GM18870 (cell line): ENCODE measurements around the gene EOLA1.
"Not testable (repeated sequence)": the region's sequence is repeated elsewhere in the genome, so short reads cannot be mapped to it uniquely, and the experiment has no call there.

Source experiments
- ATAC-seq: cut with Tn5 transposase; IDR thresholded peaks from one replicate; pipeline ENCODE4 v1.9.1; 2021; ENCODE audit warnings: moderate library complexity; ENCODE audit not compliant: unreplicated experiment

The EOLA1 gene

GRCh38 chrX:149540621-149541520 lies at the start of gene EOLA1:
TSS of gene EOLA1 (plus strand) at chrX:149541012. CDS start at chrX:149545631, 4,619 bp downstream.
- peak; percentile 94 for ATAC-seq

- no peak for ATAC-seq
These were observed 49.0 kb upstream of the EOLA1 start for GRCh38 chrX:149491812-149492211.

- no peak for ATAC-seq
These were observed 46.9 kb upstream of the EOLA1 start for GRCh38 chrX:149493567-149494562.

- no peak for ATAC-seq
These were observed 45.8 kb upstream of the EOLA1 start for GRCh38 chrX:149494844-149495565.

- ATAC-seq: no peak
These were observed 45.2 kb upstream of the EOLA1 start for GRCh38 chrX:149495573-149496071.

- ATAC-seq: no peak
These were observed 43.8 kb upstream of the EOLA1 start for GRCh38 chrX:149497054-149497453.

- ATAC-seq: no peak
These were observed 43.2 kb upstream of the EOLA1 start for GRCh38 chrX:149497626-149498025.

GRCh38 chrX:149498767-149499166 lies 42.0 kb upstream of the EOLA1 start:
- ATAC-seq: no peak

GRCh38 chrX:149499766-149500165 lies 41.0 kb upstream of the EOLA1 start:
- no peak for ATAC-seq

GRCh38 chrX:149502923-149503322 lies 37.9 kb upstream of the EOLA1 start:
- not testable (repeated sequence) for ATAC-seq

GRCh38 chrX:149503446-149503845 lies 37.4 kb upstream of the EOLA1 start:
- peak; percentile 87 for ATAC-seq

- ATAC-seq: peak; percentile 39
These were observed 36.4 kb upstream of the EOLA1 start for GRCh38 chrX:149504226-149504914.

- ATAC-seq: peak; percentile 52
These were observed 35.7 kb upstream of the EOLA1 start, which contains the start of gene IDS for GRCh38 chrX:149504915-149505651. TSS of gene IDS (minus strand) at chrX:149505306. CDS start at chrX:149505137, 169 bp downstream.

- ATAC-seq: no peak
These were observed 35.1 kb upstream of the EOLA1 start for GRCh38 chrX:149505671-149506070.

- ATAC-seq: no peak
These were observed 34.5 kb upstream of the EOLA1 start for GRCh38 chrX:149506349-149506748.

- no peak for ATAC-seq
These were observed 32.3 kb upstream of the EOLA1 start for GRCh38 chrX:149508467-149508866.

GRCh38 chrX:149510386-149510785 lies 30.4 kb upstream of the EOLA1 start:
- peak; percentile 37 for ATAC-seq

- no peak for ATAC-seq
These were observed 29.7 kb upstream of the EOLA1 start for GRCh38 chrX:149511081-149511480.

GRCh38 chrX:149512225-149512885 lies 28.5 kb upstream of the EOLA1 start:
- ATAC-seq: peak; percentile 79
